ENCODE results near the gene DCAF6. TPM values are rescaled to one million over a fixed set of nuclear protein-coding genes. Genes with fewer than 3 reads are reported as not detected.

The DCAF6 gene
- total and polyA plus RNA-seq, 12 donors: 49.0 to 226 (median 197) TPM

DNA sequence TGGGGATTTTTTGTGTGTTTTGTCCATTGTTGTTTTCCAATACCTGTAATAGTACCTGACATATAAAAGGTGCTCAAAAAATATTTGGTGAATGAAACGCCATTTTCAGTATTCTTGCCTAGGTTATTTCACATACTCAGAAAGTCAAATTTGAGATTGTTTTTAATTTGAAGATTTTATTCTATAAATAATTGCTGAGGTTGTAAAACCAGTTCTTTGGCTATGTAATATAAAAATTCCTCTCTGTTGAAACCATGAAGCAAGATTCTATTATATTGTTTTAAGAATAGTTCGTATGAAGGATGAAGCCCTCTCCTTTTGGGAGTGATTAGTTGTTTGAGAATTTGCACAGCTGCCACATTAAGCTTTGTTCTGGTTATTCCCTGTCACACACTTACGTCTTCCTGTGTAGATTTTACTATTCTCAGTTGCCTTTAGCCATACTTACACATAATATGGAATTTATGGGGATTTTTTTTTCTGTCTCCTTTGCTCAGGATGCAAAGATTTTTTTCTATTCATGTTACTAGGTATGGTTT is 60.6 kb downstream of the DCAF6 start:
- intact Hi-C loops (cut with DNase I): no loop called here
- ATAC-seq: no peak
- H3K27me3 ChIP-seq: no peaks in the 10 kb centered on the region

DNA sequence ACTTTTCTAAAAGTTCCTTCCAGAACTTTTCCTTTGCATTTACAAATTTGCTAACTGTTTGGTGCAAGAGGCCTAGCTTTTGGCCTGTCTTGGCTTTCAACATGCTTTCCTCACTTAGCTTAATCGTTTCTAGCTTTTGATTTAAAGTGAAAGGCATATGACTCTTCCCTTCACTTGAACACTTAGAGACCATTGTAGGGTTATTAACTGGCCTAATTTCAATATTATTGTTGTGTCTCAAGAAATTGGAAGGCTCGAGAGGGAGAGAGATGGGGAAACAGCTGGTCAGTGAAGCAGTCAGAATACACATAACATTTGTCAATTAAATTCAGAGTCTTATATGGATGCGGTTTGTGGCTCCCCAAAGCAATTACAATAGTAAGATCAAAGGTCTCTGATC is 63.4 kb downstream of the DCAF6 start:
- no peak overlapping the region for H3K4me3 ChIP-seq
- TF ChIP-seq, protein P1, sequence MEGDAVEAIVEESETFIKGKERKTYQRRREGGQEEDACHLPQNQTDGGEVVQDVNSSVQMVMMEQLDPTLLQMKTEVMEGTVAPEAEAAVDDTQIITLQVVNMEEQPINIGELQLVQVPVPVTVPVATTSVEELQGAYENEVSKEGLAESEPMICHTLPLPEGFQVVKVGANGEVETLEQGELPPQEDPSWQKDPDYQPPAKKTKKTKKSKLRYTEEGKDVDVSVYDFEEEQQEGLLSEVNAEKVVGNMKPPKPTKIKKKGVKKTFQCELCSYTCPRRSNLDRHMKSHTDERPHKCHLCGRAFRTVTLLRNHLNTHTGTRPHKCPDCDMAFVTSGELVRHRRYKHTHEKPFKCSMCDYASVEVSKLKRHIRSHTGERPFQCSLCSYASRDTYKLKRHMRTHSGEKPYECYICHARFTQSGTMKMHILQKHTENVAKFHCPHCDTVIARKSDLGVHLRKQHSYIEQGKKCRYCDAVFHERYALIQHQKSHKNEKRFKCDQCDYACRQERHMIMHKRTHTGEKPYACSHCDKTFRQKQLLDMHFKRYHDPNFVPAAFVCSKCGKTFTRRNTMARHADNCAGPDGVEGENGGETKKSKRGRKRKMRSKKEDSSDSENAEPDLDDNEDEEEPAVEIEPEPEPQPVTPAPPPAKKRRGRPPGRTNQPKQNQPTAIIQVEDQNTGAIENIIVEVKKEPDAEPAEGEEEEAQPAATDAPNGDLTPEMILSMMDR (IDR thresholded peaks at IDR 0.05): no peak
- 59 to 65% methylated on average over 3 of the region's 3 CpGs for WGBS, 2 donors
- peak in 3 of 8 donors; percentile 27 to 55 (median 34) for ATAC-seq
- DNase-seq: no peak
- H3K27me3 ChIP-seq: no peaks in the 10 kb centered on the region
- H3K9me3 ChIP-seq: no peaks in the 10 kb centered on the region
- H3K27ac ChIP-seq: peak overlapping the region in 1 of 10 donors; percentile 52
- H3K36me3 ChIP-seq: peaks cover 0 to 74% (median 3%) of the 10 kb centered on the region in 9 donors
- intact Hi-C loops (cut with DNase I): no loop called here
- H3K4me1 ChIP-seq: peaks cover 0 to 19% (median 7%) of the 10 kb centered on the region in 9 donors

More for the DNA sequence above, 60.6 kb downstream of the DCAF6 start:
- no peaks in the 10 kb centered on the region for H3K9me3 ChIP-seq
- 92 to 96% methylated on average over 3 of the region's 3 CpGs for WGBS, 2 donors
- H3K36me3 ChIP-seq: peaks cover 0 to 74% (median 6%) of the 10 kb centered on the region in 9 donors
- no peak for DNase-seq
- TF ChIP-seq, protein P1 (IDR thresholded peaks at IDR 0.05): no peak
- no peak overlapping the region for H3K4me3 ChIP-seq
- peaks cover 0 to 25% (median 12%) of the 10 kb centered on the region in 9 donors for H3K4me1 ChIP-seq
- H3K27ac ChIP-seq: no peak overlapping the region

- 66 to 70% methylated on average over 3 of the region's 3 CpGs for WGBS, 2 donors
- no peak overlapping the region for H3K4me3 ChIP-seq
- DNase-seq (no peak), ATAC-seq (peak in 1 of 8 donors; percentile 22)
- no peaks in the 10 kb centered on the region for H3K27me3 ChIP-seq
- intact Hi-C loops (cut with DNase I): no loop called here
- peak overlapping the region in 2 of 10 donors; percentile 28 to 33 for H3K27ac ChIP-seq
- peaks cover 0 to 16% (median 7%) of the 10 kb centered on the region in 9 donors for H3K4me1 ChIP-seq
- no peaks in the 10 kb centered on the region for H3K9me3 ChIP-seq
- TF ChIP-seq, protein P1 (IDR thresholded peaks at IDR 0.05): no peak
- H3K36me3 ChIP-seq: peaks cover 0 to 79% (median 3%) of the 10 kb centered on the region in 9 donors
Observed at GRCh38 chr1:168000656-168001055, 64.2 kb downstream of the DCAF6 start.

- DNase-seq (no peak), ATAC-seq (no peak)
- TF ChIP-seq, protein P1 (IDR thresholded peaks at IDR 0.05): no peak
- Histone ChIP-seq H3K27me3 (no peaks in the 10 kb centered on the region), H3K4me3 (no peak overlapping the region), H3K4me1 (peaks cover 0 to 18% (median 4%) of the 10 kb centered on the region in 9 donors), H3K27ac (peak overlapping the region in 2 of 10 donors; percentile 28 to 33), H3K9me3 (no peaks in the 10 kb centered on the region), H3K36me3 (peaks cover 0 to 85% (median 3%) of the 10 kb centered on the region in 9 donors)
- intact Hi-C loops (cut with DNase I): no loop called here
- WGBS, 2 donors: 98 to 100% methylated on average over 1 of the region's 1 CpG
Observed at GRCh38 chr1:168001213-168001612, 64.7 kb downstream of the DCAF6 start.

Measured in heart right ventricle (tissue), 16 donors.